AML-193 (cell line): ENCODE data around the gene ACIN1.
"Not testable (repeated sequence)": the region's sequence is repeated elsewhere in the genome, so short reads cannot be mapped to it uniquely, and the experiment has no call there.

Experiments
- DNase-seq, 2 experiments: peaks; one replicate each; lab custom pipeline; 2025; lab: John Stamatoyannopoulos, UW

ACIN1 gene

DNA sequence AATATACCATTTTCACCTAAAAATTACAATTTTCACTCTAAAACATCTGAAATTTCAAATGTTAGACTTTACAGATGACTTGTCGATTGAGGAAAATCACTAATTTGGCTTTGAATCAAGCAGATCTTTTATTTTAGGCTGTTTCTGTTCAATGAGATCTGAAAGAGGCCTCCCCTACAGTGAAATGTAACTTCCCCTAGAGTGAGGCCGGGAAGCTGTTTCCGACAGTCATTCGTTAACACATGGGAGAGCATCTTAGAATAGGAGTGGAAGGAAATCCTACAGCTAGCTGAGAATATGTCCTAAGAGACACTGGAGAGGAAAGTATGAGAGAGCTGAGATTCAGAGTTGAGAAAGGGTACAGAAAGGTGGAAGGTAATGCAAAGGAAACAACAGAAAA lies 79.3 kb downstream of the ACIN1 start:
- no peak for DNase-seq

DNA sequence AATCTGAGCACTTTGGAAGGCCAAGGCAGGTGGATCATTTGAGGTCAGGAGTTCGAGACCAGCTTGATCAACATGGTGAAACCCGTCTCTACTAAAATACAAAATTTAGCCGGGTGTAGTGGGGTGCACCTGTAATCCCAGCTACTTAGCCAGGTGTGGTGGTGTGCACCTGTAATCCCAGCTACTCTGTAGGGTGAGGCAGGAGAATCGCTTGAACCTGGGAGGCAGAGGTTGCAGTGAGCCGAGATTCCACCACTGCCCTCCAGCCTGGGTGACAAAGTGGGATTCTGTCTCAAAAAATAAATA lies 81.2 kb downstream of the ACIN1 start:
- DNase-seq = not testable (repeated sequence)

DNA sequence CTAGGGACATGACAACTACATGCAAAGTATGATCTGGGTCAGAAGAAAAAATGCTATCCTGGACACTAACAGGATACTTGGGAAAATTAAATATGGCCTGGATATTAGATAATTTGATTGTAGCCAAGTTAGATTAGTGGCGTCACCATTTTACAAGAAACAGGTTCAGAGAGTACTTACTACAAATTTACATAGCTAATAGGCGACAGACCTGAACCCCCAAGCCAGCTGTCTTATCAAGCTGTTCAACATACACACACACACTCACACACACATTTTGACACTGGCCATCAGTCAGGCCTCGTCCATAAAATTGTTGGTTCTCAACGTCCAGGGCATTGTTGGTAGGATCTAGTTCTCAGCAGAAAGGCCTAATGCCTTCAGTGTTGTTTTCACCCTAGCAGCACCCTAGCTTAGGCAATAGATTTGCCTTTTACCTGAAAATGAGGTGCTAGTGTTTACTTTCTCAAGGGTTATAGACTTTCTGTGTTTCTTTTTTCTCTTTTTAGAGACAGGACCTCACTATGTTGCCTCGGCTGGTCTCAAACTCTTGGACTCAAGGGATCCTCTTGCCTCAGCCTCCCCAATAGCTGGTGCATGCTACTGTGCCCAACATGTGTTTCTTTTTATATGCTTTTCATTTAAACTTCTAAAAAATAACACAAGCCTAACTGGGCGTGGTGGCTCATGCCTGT lies 81.7 kb downstream of the ACIN1 start:
- DNase-seq = no peak

DNA sequence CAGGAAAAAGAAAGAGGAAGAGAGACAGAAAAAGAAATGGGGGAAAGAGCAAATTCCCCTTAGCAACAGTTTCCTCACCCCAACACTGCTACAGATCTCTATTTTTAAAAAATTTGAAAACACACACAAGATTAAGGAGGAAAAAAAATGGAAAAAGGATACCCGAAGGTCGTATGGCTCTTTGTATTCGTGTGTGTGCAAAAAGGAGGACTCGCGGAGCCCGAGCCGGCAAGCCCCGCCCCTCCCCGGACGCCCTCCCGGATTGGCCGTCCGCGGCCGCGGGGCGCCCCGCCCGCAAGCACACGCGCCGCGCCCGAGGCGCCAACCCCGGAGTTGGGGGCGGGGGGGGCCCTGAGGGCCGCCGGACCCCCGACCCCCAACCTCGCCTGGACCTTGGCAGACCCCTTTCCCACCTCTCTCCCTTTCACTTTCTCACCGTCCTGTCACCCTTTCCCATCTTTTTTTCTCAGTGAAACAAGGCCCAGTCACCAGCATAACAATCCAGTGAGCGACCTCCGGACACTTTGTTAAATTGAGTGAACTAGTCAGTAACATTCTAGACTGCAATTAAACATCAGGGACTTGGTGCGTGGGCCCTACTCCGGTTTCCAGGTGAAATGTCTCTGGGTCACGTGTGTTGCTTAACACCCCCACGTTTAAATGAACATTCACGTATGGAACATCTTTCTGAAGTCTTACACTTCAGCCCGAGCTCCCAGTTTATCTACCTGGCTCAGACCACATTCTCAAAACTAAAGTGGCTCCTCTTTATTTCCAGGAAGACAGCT lies 84.8 kb downstream of the ACIN1 start, which contains the start of gene C14orf93:
Gene C14orf93, minus strand, starts transcription at position 205 of the 788 bp plus-strand sequence. CDS start 11,120 bp downstream, outside the sequence.
- DNase-seq = peak; percentile 64 to 78

DNA sequence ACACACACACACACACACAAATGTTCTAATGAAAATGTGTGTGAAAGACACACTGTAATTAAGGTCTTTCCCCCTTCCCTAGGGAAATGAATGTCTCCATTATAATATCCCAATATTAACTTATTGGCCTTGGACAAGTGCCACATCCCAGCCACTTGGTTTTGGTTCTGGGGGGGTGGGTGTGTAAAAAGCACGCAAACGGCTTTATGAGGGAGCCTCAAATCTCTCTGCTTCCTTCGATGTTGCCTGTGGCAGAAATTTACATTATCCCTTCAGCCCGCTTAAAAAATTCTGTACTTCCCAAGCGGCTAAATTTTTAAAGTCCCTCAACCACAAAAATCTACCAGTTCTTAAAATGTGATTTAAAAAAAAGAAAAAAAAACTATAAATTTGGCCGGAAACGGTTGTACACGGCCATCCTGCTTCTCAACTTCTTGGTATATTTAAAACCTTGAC lies 85.4 kb downstream of the ACIN1 start:
- DNase-seq = peak in 1 of 2 experiments; percentile 64

DNA sequence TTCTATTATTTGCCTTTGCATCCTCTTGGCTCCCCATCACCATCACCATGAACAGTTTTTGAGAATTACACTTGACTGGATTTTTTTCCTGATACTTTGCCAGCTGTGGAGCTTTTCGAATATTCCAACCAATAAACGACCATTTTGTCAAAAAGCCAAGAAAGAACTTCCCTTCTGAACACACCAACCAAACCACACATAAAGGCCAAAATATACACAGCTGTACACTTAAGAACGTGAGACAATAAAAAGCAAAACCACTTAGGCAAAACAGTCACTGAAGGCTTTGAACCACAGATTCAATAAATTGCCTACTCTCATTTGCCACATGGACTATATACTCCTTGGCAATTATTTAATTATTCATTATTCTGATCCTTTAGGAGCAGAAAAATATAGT lies 86.1 kb downstream of the ACIN1 start:
- DNase-seq = no peak
